ENCODE measurements around the gene OR10J1.

GRCh38 chr1:159436469-159436868, 3.1 kb upstream of the OR10J1 start:
- TF ChIP-seq ZNF384 (IDR thresholded peaks at IDR 0.05), result no peak
- TF ChIP-seq SP1 (IDR thresholded peaks at IDR 0.05), result no peak
- TF ChIP-seq BHLHE40 (IDR thresholded peaks at IDR 0.05; ENCODE audit: borderline replicate concordance), result no peak
- no peak for TF ChIP-seq LEF1 (IDR thresholded peaks at IDR 0.05; ENCODE audit: borderline replicate concordance)
- TF ChIP-seq FOXM1 (IDR thresholded peaks at IDR 0.05; ENCODE audit: borderline replicate concordance), result no peak
- no peak for TF ChIP-seq SUZ12 (IDR thresholded peaks at IDR 0.05)
- no peak for TF ChIP-seq FOXA1 (IDR thresholded peaks at IDR 0.05)

Measured in HEK293T (cell line).